Ectodermal cell (in vitro differentiated cells): ENCODE measurements around the gene ZNF71. TPM values are rescaled to one million over a fixed set of nuclear protein-coding genes. Genes with fewer than 3 reads are reported as not detected.

ENCODE experiments used
- H3K27ac ChIP-seq: 2 replicates; pipeline ENCODE4 v1.7.0; 2013; ENCODE audit warnings: mild to moderate bottlenecking, low read depth, low read length; ENCODE audit not compliant: insufficient read depth, poor library complexity, severe bottlenecking
- H3K27me3 ChIP-seq: 2 replicates; pipeline ENCODE4 v1.7.0; 2013; ENCODE audit warnings: mild to moderate bottlenecking, low read length; ENCODE audit not compliant: insufficient read depth, control insufficient read depth, poor library complexity, severe bottlenecking
- H3K36me3 ChIP-seq: one replicate; pipeline ENCODE4 v1.7.0; 2013; ENCODE audit warnings: low read length; ENCODE audit not compliant: control insufficient read depth, insufficient read depth
- H3K4me1 ChIP-seq: one replicate; pipeline ENCODE4 v1.7.0; 2013; ENCODE audit warnings: low read length; ENCODE audit not compliant: control insufficient read depth, insufficient read depth
- H3K4me3 ChIP-seq: 2 replicates; pipeline ENCODE4 v1.7.0; 2013; ENCODE audit warnings: low read depth, low read length, control low read depth; ENCODE audit not compliant: insufficient read depth
- H3K9me3 ChIP-seq: 2 replicates; pipeline ENCODE4 v1.7.0; 2013; ENCODE audit warnings: mild to moderate bottlenecking, low read length, moderate library complexity; ENCODE audit not compliant: control insufficient read depth
- WGBS, 2 experiments: methylation state at CpG; one replicate each; pipeline ENCODE4 v1.1.7; 2013; ENCODE audit warnings: missing lambda C conversion rate in 2 of 2; 5-methylcytosine and 5-hydroxymethylcytosine counted together
- polyA plus RNA-seq, 4 experiments: library from polyadenylated mRNA; stranded (reverse); fragments of 50-300 nt; gene quantifications; one replicate each; pipeline ENCODE4 v1.2.3, GENCODE V29; 2013

The ZNF71 gene
- polyA plus RNA-seq (2013, experiment 1 of 4), result 15.4 TPM
- 16.3 TPM for polyA plus RNA-seq (2013, experiment 2 of 4)
- polyA plus RNA-seq (2013, experiment 3 of 4), result 13.9 TPM
- polyA plus RNA-seq (2013, experiment 4 of 4), result 13.9 TPM

DNA sequence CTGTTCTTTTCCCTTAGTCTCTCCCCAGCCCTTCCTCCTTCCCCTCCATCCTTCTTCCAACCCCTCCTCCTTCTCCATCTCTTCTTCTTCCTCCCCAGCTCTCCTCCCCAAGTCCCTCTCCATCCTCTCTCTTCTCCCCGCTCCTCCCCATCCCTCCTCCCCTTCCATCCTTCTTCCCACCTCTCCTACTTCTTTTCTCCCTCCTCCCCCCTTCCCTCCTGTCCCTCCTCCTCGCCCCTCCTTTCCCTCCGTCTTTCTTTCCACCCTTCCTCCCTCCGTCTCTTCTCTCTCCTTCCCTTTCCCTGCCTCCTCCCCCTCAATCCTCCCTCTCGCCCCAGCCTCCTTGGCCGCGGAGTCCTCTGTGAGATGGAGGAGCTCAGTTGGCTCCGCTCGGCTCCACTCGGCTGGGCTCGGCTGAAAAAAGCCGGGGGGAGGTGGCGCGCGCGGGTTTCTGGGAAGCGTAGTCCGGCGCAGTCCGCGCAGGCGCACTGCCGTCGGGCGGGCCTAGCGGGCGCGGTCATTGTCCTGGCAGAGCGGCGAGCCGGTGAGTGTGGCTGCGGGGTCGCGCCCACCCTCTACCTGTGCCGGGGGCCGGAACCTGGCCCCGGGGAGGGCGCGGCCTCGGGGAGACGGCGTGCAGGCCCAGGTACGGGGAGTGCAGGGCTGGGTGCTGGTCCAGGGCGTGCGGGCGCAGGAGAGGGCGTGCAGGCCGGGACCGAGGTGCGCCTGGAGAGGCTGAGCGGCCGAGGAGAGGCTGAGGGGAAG lies at the start of gene ZNF71:
ZNF71 (plus strand) TSS at position 520 of the 765 bp plus-strand sequence. CDS start 6,257 bp downstream, outside the sequence.
- no peaks in the 10 kb centered on the region for H3K4me1 ChIP-seq
- H3K9me3 ChIP-seq, result peaks cover 5% of the 10 kb centered on the region
- H3K27me3 ChIP-seq, result no peaks in the 10 kb centered on the region
- H3K27ac ChIP-seq, result no peak within 1 kb of the TSS
- peaks cover 8% of the 10 kb centered on the region for H3K36me3 ChIP-seq
- peak within 1 kb of the TSS; percentile 78 for H3K4me3 ChIP-seq
- WGBS, 2 experiments, result 1% methylated on average over 52 of the region's 52 CpGs

DNA sequence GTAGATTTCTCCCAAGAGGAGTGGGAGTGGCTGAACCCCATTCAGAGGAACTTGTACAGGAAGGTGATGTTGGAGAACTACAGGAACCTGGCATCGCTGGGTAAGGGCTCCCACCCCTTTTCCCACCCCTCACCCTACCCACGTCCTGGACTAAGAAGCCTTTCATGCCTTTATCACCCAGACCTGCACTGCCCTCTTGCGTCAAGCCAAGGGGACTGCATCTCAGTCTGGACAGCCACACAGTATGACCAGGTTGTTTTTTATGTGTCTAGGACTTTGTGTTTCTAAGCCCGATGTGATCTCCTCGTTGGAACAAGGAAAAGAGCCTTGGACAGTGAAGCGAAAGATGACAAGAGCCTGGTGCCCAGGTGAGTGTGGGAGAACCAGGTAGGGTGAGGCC lies 47.6 kb upstream of the ZNF71 start:
- 86 to 90% methylated on average over 6 of the region's 6 CpGs for WGBS, 2 experiments
- Histone ChIP-seq H3K36me3 (peaks cover 29% of the 10 kb centered on the region), H3K4me1 (no peaks in the 10 kb centered on the region), H3K27ac (no peak overlapping the region), H3K4me3 (no peak overlapping the region), H3K9me3 (peaks cover 9% of the 10 kb centered on the region), H3K27me3 (no peaks in the 10 kb centered on the region)

DNA sequence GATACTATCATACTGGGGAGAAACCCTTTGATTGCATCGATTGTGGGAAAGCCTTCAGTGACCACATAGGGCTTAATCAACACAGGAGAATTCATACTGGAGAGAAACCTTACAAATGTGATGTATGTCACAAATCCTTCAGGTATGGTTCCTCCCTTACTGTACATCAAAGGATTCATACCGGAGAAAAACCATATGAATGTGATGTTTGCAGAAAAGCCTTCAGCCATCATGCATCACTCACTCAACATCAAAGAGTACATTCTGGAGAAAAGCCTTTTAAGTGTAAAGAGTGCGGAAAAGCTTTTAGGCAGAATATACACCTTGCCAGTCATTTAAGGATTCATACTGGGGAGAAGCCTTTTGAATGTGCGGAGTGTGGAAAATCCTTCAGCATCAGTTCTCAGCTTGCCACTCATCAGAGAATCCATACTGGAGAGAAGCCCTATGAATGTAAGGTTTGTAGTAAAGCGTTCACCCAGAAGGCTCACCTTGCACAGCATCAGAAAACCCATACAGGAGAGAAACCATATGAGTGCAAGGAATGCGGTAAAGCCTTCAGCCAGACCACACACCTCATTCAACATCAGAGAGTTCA lies 40.7 kb upstream of the ZNF71 start:
- H3K27ac ChIP-seq, result no peak overlapping the region
- H3K4me1 ChIP-seq, result no peaks in the 10 kb centered on the region
- 76 to 77% methylated on average over 5 to 6 of the region's 6 CpGs for WGBS, 2 experiments
- no peaks in the 10 kb centered on the region for H3K27me3 ChIP-seq
- H3K9me3 ChIP-seq, result peaks cover 8% of the 10 kb centered on the region
- H3K36me3 ChIP-seq, result peaks cover 28% of the 10 kb centered on the region
- H3K4me3 ChIP-seq, result no peak overlapping the region

DNA sequence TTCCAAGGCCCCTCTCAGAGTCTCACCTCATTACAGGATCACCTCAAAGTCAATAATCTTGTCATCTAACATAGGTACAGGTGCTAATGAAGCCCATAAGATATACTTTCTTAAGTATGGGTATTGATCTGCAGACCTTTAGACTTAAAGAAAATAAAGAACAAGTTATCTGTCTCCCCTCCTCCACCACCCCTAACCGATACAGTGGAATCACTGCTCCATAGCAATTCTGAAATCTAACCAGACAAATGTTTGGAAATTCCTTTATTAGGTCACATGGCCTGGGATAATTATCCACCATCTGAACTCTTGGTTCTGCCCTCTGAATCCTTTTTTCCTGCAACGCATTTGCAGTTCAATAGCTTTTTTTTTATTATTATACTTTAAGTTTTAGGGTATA lies 32.3 kb upstream of the ZNF71 start:
- H3K27ac ChIP-seq, result no peak overlapping the region
- no peaks in the 10 kb centered on the region for H3K4me1 ChIP-seq
- H3K9me3 ChIP-seq, result peaks cover 10% of the 10 kb centered on the region
- 83 to 90% methylated on average over 1 to 2 of the region's 2 CpGs for WGBS, 2 experiments
- H3K27me3 ChIP-seq, result no peaks in the 10 kb centered on the region
- no peak overlapping the region for H3K4me3 ChIP-seq
- no peaks in the 10 kb centered on the region for H3K36me3 ChIP-seq

- 3% methylated on average over 23 of the region's 23 CpGs for WGBS, 2 experiments
- Histone ChIP-seq H3K27me3 (no peaks in the 10 kb centered on the region), H3K9me3 (peaks cover 6% of the 10 kb centered on the region), H3K4me1 (no peaks in the 10 kb centered on the region), H3K27ac (no peak overlapping the region), H3K36me3 (peaks cover 28% of the 10 kb centered on the region), H3K4me3 (peak overlapping the region; percentile 77)
Observed at GRCh38 chr19:56566904-56567273, 28.2 kb upstream of the ZNF71 start.

- peak within 1 kb of the TSS; percentile 77 for H3K4me3 ChIP-seq
- WGBS, 2 experiments, result 6 to 7% methylated on average over 66 of the region's 66 CpGs
- peaks cover 30% of the 10 kb centered on the region for H3K36me3 ChIP-seq
- H3K9me3 ChIP-seq, result peaks cover 6% of the 10 kb centered on the region
- H3K27ac ChIP-seq, result no peak within 1 kb of the TSS
- no peaks in the 10 kb centered on the region for H3K4me1 ChIP-seq
- no peaks in the 10 kb centered on the region for H3K27me3 ChIP-seq
Observed at GRCh38 chr19:56567274-56568120, 27.6 kb upstream of the ZNF71 start, which contains the start of gene ZNF470. TSS of gene ZNF470 (plus strand) at chr19:56567468. CDS start at chr19:56570312, 2,844 bp downstream.

- peaks cover 61% of the 10 kb centered on the region for H3K36me3 ChIP-seq
- H3K4me1 ChIP-seq, result no peaks in the 10 kb centered on the region
- no peak overlapping the region for H3K27ac ChIP-seq
- no peaks in the 10 kb centered on the region for H3K27me3 ChIP-seq
- no peak overlapping the region for H3K4me3 ChIP-seq
- 47 to 86% methylated on average over 1 to 2 of the region's 2 CpGs for WGBS, 2 experiments
- peaks cover 6% of the 10 kb centered on the region for H3K9me3 ChIP-seq
Observed at GRCh38 chr19:56572589-56572988, 22.5 kb upstream of the ZNF71 start.

DNA sequence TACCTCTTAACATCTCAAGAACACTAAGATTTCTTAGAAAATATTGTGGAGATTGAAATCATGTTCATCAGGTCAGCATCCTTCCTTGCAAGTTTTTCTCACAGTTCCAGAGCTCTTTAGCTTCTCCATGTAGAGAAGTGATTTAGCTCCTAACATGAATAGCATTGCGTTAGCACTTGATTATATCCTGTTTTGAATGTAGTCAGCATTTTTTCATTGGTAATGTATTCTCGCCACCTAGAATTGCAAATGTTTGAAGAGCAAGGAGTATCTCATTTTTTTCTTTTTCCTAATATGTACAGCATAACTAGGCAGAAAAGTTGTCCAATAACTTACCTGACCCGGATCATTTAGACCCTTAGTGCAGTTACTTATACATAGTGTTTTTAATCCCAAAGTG lies 21.2 kb upstream of the ZNF71 start:
- Histone ChIP-seq H3K36me3 (peaks cover 59% of the 10 kb centered on the region), H3K9me3 (peaks cover 8% of the 10 kb centered on the region), H3K27me3 (no peaks in the 10 kb centered on the region), H3K27ac (no peak overlapping the region), H3K4me3 (no peak overlapping the region), H3K4me1 (no peaks in the 10 kb centered on the region)
- WGBS, 2 experiments, result 98 to 100% methylated on average over 3 of the region's 3 CpGs

GRCh38 chr19:56577719-56578602 lies 17.1 kb upstream of the ZNF71 start:
- no peak overlapping the region for H3K4me3 ChIP-seq
- H3K27me3 ChIP-seq, result no peaks in the 10 kb centered on the region
- H3K4me1 ChIP-seq, result no peaks in the 10 kb centered on the region
- peaks cover 32% of the 10 kb centered on the region for H3K36me3 ChIP-seq
- WGBS, 2 experiments, result 96% methylated on average over 11 of the region's 11 CpGs
- H3K27ac ChIP-seq, result no peak overlapping the region
- peaks cover 12% of the 10 kb centered on the region for H3K9me3 ChIP-seq
